Measurements from ENCODE around the gene EEIG1. TPM values are rescaled to one million over a fixed set of nuclear protein-coding genes. Genes with fewer than 3 reads are reported as not detected.

EEIG1 gene
- total RNA-seq, 4 donors from 2014 or later, result 18.3 to 34.7 (median 24.9) TPM

DNA sequence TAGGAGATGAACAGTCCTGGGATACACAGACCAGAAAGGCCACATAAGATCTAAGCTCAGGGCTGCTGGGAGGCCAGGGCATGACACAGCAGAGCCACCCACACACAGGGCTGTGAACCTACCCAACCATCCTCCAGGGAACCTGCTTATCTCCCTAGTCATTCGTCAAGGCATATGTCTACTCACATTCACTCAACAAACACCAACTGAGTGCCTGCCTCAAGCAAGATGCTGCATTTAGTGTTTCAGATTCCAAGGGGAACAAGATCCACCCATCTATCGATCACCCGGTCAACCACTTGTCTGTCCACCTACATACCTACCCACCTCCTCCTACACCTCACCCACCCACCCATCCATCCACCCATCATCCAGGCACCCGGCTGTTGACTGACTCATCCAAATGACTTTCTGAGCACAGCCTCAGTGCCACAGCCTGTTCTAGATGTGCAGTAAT, 45.0 kb downstream of the EEIG1 start:
- 82 to 87% methylated on average over 4 of the region's 4 CpGs for WGBS, 2 donors
- H3K36me3 ChIP-seq, result no peaks in the 10 kb centered on the region
- TF ChIP-seq, protein P1, sequence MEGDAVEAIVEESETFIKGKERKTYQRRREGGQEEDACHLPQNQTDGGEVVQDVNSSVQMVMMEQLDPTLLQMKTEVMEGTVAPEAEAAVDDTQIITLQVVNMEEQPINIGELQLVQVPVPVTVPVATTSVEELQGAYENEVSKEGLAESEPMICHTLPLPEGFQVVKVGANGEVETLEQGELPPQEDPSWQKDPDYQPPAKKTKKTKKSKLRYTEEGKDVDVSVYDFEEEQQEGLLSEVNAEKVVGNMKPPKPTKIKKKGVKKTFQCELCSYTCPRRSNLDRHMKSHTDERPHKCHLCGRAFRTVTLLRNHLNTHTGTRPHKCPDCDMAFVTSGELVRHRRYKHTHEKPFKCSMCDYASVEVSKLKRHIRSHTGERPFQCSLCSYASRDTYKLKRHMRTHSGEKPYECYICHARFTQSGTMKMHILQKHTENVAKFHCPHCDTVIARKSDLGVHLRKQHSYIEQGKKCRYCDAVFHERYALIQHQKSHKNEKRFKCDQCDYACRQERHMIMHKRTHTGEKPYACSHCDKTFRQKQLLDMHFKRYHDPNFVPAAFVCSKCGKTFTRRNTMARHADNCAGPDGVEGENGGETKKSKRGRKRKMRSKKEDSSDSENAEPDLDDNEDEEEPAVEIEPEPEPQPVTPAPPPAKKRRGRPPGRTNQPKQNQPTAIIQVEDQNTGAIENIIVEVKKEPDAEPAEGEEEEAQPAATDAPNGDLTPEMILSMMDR (IDR thresholded peaks at IDR 0.05), result no peak
- no peak for TF ChIP-seq POLR2A (IDR thresholded peaks at IDR 0.05)
- H3K4me1 ChIP-seq, result peaks cover 43% of the 10 kb centered on the region in 2 donors
- no peaks in the 10 kb centered on the region for H3K27me3 ChIP-seq
- no peak for DNase-seq
- H3K4me3 ChIP-seq (replicated peaks in 1 of 3), result no peak overlapping the region
- no peak overlapping the region for H3K27ac ChIP-seq
- no peaks in the 10 kb centered on the region for H3K9me3 ChIP-seq
- intact Hi-C loops (cut with DNase I), result no loop called here

DNA sequence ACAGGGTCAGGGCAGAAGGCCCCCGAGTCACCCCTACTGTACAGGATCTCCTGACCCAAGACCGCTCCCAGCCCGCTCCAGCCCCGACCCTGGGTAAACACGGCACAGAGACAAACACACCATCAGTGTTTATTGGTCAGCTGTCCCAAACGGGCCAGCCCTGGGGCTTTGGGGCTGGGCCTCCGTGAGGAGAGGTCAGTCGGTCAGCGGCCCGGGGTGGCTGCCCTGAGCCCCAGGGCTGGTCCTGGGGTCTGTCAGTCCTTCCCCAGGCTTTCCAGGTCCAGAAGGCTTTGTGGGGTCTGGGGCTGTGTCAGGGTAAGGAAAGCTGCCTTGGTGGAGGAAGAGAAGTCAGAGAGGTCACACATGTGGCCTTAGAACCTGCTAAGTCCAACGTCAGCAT, 45.8 kb downstream of the EEIG1 start:
- intact Hi-C loops (cut with DNase I), result no loop called here
- DNase-seq, result no peak
- no peak overlapping the region for H3K27ac ChIP-seq
- H3K4me3 ChIP-seq (replicated peaks in 1 of 3), result no peak overlapping the region
- H3K36me3 ChIP-seq, result no peaks in the 10 kb centered on the region
- WGBS, 2 donors, result 47 to 71% methylated on average over 1 to 11 of the region's 11 CpGs
- TF ChIP-seq, protein P1 (IDR thresholded peaks at IDR 0.05), result no peak
- TF ChIP-seq POLR2A (IDR thresholded peaks at IDR 0.05), result no peak
- no peaks in the 10 kb centered on the region for H3K27me3 ChIP-seq
- no peaks in the 10 kb centered on the region for H3K9me3 ChIP-seq
- H3K4me1 ChIP-seq, result peaks cover 41 to 42% of the 10 kb centered on the region in 2 donors

DNA sequence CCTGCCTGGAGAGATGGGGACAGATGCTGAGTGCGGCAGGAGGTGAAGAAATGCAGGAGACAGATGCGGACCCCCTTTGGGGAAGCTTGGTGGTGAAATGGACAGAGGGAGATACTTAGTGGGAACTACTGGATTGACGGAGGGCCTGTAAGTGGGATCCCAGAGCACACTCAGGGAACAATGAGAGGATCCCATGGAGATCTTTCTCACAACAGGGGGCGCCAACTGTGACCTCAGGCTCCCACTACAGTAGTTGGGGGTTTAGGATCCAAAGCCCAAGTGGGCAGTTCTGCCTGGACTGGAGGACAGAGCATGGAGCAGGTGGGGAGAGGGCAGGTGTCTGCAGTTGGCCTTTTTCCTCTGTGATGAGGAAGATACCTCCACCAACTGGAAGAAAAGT, 46.5 kb downstream of the EEIG1 start:
- DNase-seq, result no peak
- H3K27me3 ChIP-seq, result no peaks in the 10 kb centered on the region
- WGBS, 2 donors, result 91 to 92% methylated on average over 4 of the region's 4 CpGs
- H3K27ac ChIP-seq, result no peak overlapping the region
- intact Hi-C loops (cut with DNase I), result no loop called here
- H3K9me3 ChIP-seq, result no peaks in the 10 kb centered on the region
- TF ChIP-seq, protein P1 (IDR thresholded peaks at IDR 0.05), result no peak
- TF ChIP-seq POLR2A (IDR thresholded peaks at IDR 0.05), result no peak
- no peaks in the 10 kb centered on the region for H3K36me3 ChIP-seq
- H3K4me1 ChIP-seq, result peaks cover 38 to 40% of the 10 kb centered on the region in 2 donors
- no peak overlapping the region for H3K4me3 ChIP-seq (replicated peaks in 1 of 3)

DNA sequence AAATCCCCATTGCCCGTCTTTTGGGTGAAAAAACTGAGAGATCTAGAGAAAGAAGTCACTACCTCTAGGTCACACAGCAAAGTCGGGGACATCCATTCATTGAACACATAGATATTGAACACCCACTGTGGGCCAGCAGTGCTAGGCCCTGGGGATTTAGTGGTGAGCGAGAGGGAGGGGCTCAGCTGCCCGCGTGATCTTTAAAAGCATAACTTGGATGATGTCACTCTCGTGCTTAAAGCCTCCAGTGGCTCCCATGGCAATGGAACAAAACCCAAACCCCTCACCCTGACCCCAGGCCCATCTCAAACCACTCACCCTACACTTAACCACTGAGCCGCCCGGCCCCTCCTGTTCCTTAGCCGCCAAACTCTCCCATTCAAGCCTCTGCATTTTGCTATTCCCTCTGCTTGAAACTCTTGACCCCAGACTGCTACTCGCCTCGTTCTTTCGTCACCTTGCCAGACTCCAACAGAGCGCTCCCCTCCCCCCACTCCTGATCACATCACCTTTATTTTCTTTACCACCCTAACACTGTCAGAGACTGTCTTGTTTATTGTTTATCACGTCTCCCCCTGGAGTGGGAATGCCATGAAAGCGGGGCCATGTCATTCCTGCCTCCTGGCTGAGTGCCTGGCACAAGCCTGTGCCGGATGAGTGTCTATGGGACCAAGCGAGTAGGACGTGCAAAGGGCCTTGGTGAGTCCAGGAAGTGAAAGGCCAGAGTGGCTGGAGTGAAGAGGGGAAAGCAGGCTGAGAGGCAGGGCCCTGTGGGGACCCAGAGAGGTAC, 49.5 kb downstream of the EEIG1 start:
- H3K27me3 ChIP-seq, result no peaks in the 10 kb centered on the region
- WGBS, 2 donors, result 16 to 18% methylated on average over 18 of the region's 18 CpGs
- TF ChIP-seq POLR2A (IDR thresholded peaks at IDR 0.05), result no peak
- TF ChIP-seq, protein P1 (IDR thresholded peaks at IDR 0.05), result no peak
- peaks cover 33 to 39% of the 10 kb centered on the region in 2 donors for H3K4me1 ChIP-seq
- no peaks in the 10 kb centered on the region for H3K9me3 ChIP-seq
- intact Hi-C loops (cut with DNase I), result no loop called here
- peak overlapping the region in 1 of 3 donors; percentile 2 for H3K27ac ChIP-seq
- H3K36me3 ChIP-seq, result no peaks in the 10 kb centered on the region
- peak; percentile 41 to 44 for DNase-seq
- H3K4me3 ChIP-seq (replicated peaks in 1 of 3), result peak overlapping the region in 1 of 3 donors; percentile 29

Other genes starting within 250 kb of the EEIG1 start
- gene TOR2A, start 245.7 kb downstream of the EEIG1 start, total RNA-seq, result 10 to 100 TPM in 3 of 4 donors, 1 to 10 TPM in 1; 8.9 to 23.1 (median 14.2) TPM
- gene SH2D3C, start 202.3 kb downstream of the EEIG1 start, total RNA-seq, result 10 to 100 TPM; 10.0 to 24.9 (median 18.2) TPM
- 10 to 100 TPM; 47.5 to 85.2 (median 78.3) TPM for gene CDK9, start 195.0 kb downstream of the EEIG1 start, total RNA-seq
- 10 to 100 TPM; 58.5 to 78.0 (median 62.1) TPM for gene FPGS, start 178.1 kb downstream of the EEIG1 start, total RNA-seq
- 100 to 1,000 TPM in 1 of 4 donors, 10 to 100 TPM in 3; 45.6 to 115 (median 51.1) TPM for gene ENG, start 126.3 kb downstream of the EEIG1 start, total RNA-seq
- 10 to 100 TPM; 56.3 to 98.9 (median 86.3) TPM for gene AK1, start 103.3 kb downstream of the EEIG1 start, total RNA-seq
- 100 to 1,000 TPM in 1 of 4 donors, 10 to 100 TPM in 3; 39.2 to 124 (median 50.8) TPM for gene ST6GALNAC6, start 81.4 kb downstream of the EEIG1 start, total RNA-seq
- 10 to 100 TPM in 3 of 4 donors, 1 to 10 TPM in 1; 8.9 to 27.4 (median 19.1) TPM for gene ST6GALNAC4, start 63.9 kb downstream of the EEIG1 start, total RNA-seq
- gene PIP5KL1, start 50.2 kb downstream of the EEIG1 start, total RNA-seq, result 1 to 10 TPM in 3 of 4 donors, not detected in 1; 1.0 to 5.2 (median 1.6) TPM
- gene DPM2, start 43.1 kb downstream of the EEIG1 start, total RNA-seq, result 10 to 100 TPM; 17.3 to 43.3 (median 35.5) TPM
- 10 to 100 TPM in 2 of 4 donors, 1 to 10 TPM in 2; 5.3 to 17.2 (median 9.4) TPM for gene NAIF1, start 86.3 kb upstream of the EEIG1 start, total RNA-seq
- 10 to 100 TPM; 21.9 to 42.0 (median 30.8) TPM for gene SLC25A25, start 87.2 kb upstream of the EEIG1 start, total RNA-seq
- 100 to 1,000 TPM in 1 of 4 donors, 10 to 100 TPM in 3; 80.0 to 112 (median 88.4) TPM for gene PTGES2, start 146.7 kb upstream of the EEIG1 start, total RNA-seq
- gene LCN2, start 168.5 kb upstream of the EEIG1 start, total RNA-seq, result 10 to 100 TPM in 1 of 4 donors, 1 to 10 TPM in 2, under 1 TPM in 1; 0.45 to 10.6 (median 2.5) TPM
- gene BBLN, start 179.3 kb upstream of the EEIG1 start, total RNA-seq, result 100 to 1,000 TPM in 3 of 4 donors, 10 to 100 TPM in 1; 98.1 to 204 (median 172) TPM
- gene CIZ1, start 210.6 kb upstream of the EEIG1 start, total RNA-seq, result 10 to 100 TPM; 47.8 to 58.5 (median 52.7) TPM
- 1 to 10 TPM; 4.7 to 9.2 (median 5.4) TPM for gene DNM1, start 222.4 kb upstream of the EEIG1 start, total RNA-seq